Memory B cell (primary cell): Measurements from ENCODE around the gene ARL8B.

Source experiments
- ATAC-seq: fragments of 150-1000 bp; cut with Tn5 transposase; 2 replicates; pipeline ENCODE4 v1.10.0; 2021; ENCODE audit warnings: low read depth, mild to moderate bottlenecking, moderate library complexity
- DNase-seq, 2 donors: peaks; one replicate each; pipeline ENCODE4 v3.0.0; 2022; ENCODE audit warnings: low spot score in 2 of 2
- H3K27ac Mint-ChIP-seq: one replicate; pipeline ENCODE4 v1.8.0; 2022; ENCODE audit warnings: mild to moderate bottlenecking, moderate library complexity, mixed read lengths
- H3K27me3 Mint-ChIP-seq: one replicate; pipeline ENCODE4 v1.8.0; 2022; ENCODE audit warnings: mixed read lengths
- H3K36me3 Mint-ChIP-seq: one replicate; pipeline ENCODE4 v1.8.0; 2022; ENCODE audit warnings: mild to moderate bottlenecking, mixed read lengths
- H3K4me1 Mint-ChIP-seq: one replicate; pipeline ENCODE4 v1.8.0; 2022; ENCODE audit warnings: mixed read lengths
- H3K4me3 Mint-ChIP-seq: one replicate; pipeline ENCODE4 v1.8.0; 2022; ENCODE audit warnings: mild to moderate bottlenecking, moderate library complexity, mixed read lengths
- H3K9me3 Mint-ChIP-seq: one replicate; pipeline ENCODE4 v1.8.0; 2022; ENCODE audit warnings: mixed read lengths

The ARL8B gene

DNA sequence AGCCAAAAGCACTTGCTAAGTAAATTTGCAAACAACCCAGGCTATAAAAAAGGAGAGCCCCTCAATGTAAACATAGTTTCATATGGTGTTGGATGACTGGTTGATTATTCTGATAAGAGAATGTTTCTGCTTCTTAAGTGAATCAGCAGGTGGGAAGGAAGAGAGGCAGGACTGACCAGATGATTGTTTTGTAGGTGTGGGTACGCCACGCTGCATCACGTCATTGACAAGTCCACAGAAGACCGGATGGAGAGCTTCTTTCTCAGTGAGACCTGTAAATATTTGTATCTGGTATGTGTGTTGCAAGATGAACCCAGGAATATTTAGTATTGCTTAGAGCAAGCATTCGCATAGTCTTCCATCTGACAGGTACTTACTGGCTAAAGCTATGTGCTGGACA lies 88.8 kb downstream of the ARL8B start:
- ATAC-seq (no peak), DNase-seq (no peak)
- no peak overlapping the region for H3K27ac Mint-ChIP-seq
- no peaks in the 10 kb centered on the region for H3K9me3 Mint-ChIP-seq
- peaks cover 18% of the 10 kb centered on the region for H3K4me1 Mint-ChIP-seq
- H3K27me3 Mint-ChIP-seq, result no peaks in the 10 kb centered on the region
- no peak overlapping the region for H3K4me3 Mint-ChIP-seq
- H3K36me3 Mint-ChIP-seq, result peaks cover 62% of the 10 kb centered on the region

DNA sequence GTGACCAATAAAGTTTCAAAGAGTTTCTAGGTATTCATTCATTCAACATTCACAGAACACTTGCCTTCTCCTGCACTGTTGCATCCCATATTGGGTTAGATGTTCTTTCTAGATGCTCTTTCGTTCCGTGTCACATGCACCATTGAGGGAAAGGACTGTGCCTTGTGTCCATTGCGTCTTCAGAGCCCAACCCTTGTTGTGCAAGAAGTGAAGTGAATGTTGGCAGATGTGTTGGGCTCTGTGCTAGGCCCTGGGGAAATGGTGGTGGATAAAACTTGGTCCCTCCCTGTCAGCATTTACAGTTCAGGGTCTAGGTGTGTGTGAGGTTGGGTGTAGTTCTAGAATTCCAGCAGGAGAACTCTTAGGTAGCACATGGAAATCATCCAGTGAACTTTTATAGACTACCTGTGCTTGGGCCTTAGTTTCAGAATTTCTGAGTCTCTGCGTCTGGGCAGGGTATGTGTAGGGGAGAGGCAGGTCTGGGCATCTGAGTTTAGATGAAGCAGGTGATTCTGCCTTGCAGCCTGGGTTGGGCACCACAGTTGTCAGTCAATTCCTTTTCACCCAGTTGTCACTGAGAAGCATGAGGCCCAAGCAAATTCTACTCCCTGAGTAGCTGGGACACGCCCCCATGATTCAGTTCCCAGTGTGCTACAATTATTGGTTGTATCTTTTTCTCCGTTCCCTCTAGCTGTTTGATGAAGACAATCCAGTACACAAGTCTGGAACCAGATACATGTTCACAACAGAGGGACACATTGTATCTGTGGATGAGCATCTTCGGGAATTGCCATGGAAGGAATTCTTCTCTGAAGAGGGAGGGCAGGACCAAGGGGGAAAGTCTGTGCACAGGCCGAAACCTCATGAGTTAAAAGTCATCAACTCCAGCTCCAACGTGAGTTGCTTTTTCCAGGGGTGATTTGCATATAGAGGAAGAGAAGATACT lies 90.8 kb downstream of the ARL8B start:
- Mint-ChIP-seq H3K4me3 (no peak overlapping the region), H3K9me3 (no peaks in the 10 kb centered on the region), H3K27me3 (no peaks in the 10 kb centered on the region), H3K36me3 (peaks cover 62% of the 10 kb centered on the region), H3K27ac (peak overlapping the region; percentile 62), H3K4me1 (peaks cover 18% of the 10 kb centered on the region)
- DNase-seq, result no peak
- ATAC-seq, result no peak

DNA sequence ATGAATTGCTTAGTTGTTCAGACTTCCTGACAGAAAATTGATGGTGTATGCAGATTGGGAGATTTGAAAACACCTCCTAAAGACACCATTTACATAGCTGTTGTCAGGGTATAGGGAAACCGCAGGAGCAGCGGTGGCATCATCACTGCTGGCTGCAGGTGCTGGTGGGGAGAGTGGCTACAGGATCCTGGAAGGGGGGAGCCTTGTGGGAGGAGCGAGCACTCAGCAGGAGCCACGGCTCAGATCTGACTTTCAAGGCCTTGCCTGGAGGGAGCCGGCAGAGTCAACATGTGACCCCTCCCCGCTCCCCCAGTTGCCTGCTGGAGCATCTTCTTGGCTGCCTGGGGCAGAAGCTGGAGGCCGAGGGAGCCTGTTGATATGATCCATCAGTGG lies 91.5 kb downstream of the ARL8B start:
- peak overlapping the region; percentile 62 for H3K27ac Mint-ChIP-seq
- H3K4me1 Mint-ChIP-seq, result peaks cover 18% of the 10 kb centered on the region
- peaks cover 56% of the 10 kb centered on the region for H3K36me3 Mint-ChIP-seq
- DNase-seq (no peak), ATAC-seq (no peak)
- no peaks in the 10 kb centered on the region for H3K9me3 Mint-ChIP-seq
- no peak overlapping the region for H3K4me3 Mint-ChIP-seq
- no peaks in the 10 kb centered on the region for H3K27me3 Mint-ChIP-seq

DNA sequence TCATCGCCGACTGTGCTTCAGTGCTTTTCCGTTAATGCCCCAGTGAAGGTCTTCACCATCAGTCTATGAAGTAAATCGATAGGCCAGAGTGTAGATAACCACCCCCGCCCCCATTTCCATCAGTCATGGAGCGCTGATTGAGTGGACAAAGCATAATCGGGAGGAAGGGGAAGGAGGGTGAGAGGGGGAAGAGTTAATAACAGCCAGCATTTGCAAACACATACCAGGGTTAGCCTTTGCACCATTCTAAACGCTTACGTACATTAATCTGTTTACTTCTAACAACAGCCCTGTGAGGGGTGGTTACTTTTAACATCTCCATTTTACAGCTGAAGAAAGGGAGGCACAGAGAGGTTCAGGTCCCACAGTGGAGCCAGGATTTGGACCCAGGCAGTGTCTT lies 92.3 kb downstream of the ARL8B start:
- Mint-ChIP-seq H3K9me3 (no peaks in the 10 kb centered on the region), H3K4me1 (peaks cover 18% of the 10 kb centered on the region), H3K4me3 (no peak overlapping the region), H3K27me3 (no peaks in the 10 kb centered on the region), H3K27ac (peak overlapping the region; percentile 73), H3K36me3 (peaks cover 55% of the 10 kb centered on the region)
- DNase-seq (no peak), ATAC-seq (no peak)

DNA sequence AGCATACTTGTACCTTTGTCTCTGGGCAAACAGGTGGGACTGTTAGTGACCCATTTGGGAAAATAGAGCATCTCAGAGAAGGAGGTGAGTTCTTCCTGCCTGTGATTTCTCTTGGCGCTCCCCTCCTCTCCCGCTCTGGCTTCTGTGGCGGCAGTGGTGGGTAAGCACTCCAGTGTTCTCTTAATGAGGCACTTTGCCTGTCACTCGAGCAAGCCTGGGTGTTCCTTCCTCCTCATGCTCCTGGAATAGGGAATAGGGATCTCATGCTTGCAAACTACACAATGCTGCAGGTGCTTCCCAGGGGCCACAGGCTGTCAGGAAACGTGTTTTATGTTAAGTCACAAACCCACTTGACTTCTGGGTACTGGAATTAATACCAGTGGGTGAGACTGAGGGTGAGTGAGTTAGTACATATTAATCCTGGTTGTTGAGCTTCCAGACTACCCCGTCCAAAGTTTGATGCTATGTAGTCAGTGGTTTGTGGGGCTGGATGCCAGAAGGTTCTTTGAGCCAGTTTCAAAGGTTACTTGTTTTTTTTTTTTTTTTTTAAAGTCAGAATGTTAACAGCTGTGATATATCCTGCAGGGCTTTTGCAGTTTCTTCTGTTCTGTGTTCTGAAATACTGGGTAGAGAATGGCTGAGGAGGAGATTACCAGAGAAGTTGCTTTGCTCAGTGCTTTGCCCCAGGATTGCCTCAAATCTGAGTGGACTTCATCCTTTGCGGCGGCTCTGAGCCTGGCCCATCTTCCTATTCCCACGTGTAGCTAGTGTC lies 95.9 kb downstream of the ARL8B start:
- Mint-ChIP-seq H3K36me3 (peaks cover 36% of the 10 kb centered on the region), H3K4me3 (no peak overlapping the region), H3K9me3 (no peaks in the 10 kb centered on the region), H3K4me1 (peaks cover 17% of the 10 kb centered on the region), H3K27me3 (no peaks in the 10 kb centered on the region), H3K27ac (peak overlapping the region; percentile 36)
- DNase-seq, result no peak
- ATAC-seq, result no peak

DNA sequence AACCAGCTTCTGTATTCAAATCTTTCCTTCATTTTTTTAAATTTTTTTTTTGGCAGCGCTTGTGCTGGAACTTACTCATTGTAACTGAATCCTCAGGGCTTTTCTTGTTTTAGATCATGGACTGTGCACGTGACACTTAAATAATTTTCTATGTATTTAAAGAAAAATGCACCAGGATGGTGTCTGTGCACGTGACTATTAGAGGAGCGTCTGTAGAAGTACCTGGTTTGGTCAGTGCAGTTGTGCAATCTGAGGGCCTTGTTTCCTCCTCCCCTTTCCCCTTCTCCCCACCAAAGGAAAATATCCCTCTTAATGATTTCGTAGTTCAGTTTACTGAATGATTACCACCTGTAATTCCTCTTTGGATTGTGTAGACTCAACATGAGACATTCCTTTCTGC lies 96.7 kb downstream of the ARL8B start:
- H3K4me3 Mint-ChIP-seq, result no peak overlapping the region
- peaks cover 12% of the 10 kb centered on the region for H3K4me1 Mint-ChIP-seq
- DNase-seq (no peak), ATAC-seq (no peak)
- peaks cover 28% of the 10 kb centered on the region for H3K36me3 Mint-ChIP-seq
- H3K27ac Mint-ChIP-seq, result peak overlapping the region; percentile 36
- H3K27me3 Mint-ChIP-seq, result no peaks in the 10 kb centered on the region
- no peaks in the 10 kb centered on the region for H3K9me3 Mint-ChIP-seq

DNA sequence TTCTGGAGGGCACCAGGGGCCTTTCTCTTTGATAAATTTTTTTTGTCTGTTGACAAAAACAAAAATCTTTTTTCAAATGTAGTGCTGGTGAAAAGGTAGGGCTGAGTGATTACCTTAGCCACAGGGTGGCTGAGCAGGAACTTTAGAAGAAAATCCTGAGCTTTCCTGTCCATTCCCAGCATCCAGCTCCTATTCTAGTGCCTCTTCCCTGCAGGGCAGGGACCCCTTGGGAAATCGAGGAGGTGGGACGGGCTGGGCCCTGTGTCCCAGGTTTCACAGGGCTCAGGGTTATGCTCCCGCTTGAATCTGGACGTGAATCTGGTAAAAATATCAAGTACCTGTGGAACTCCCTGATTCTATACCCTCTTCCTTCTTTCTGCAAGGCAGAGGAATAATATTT lies 97.1 kb downstream of the ARL8B start:
- Mint-ChIP-seq H3K9me3 (no peaks in the 10 kb centered on the region), H3K27me3 (no peaks in the 10 kb centered on the region), H3K4me1 (peaks cover 10% of the 10 kb centered on the region), H3K36me3 (peaks cover 24% of the 10 kb centered on the region), H3K27ac (no peak overlapping the region), H3K4me3 (no peak overlapping the region)
- DNase-seq, result no peak
- ATAC-seq, result no peak

DNA sequence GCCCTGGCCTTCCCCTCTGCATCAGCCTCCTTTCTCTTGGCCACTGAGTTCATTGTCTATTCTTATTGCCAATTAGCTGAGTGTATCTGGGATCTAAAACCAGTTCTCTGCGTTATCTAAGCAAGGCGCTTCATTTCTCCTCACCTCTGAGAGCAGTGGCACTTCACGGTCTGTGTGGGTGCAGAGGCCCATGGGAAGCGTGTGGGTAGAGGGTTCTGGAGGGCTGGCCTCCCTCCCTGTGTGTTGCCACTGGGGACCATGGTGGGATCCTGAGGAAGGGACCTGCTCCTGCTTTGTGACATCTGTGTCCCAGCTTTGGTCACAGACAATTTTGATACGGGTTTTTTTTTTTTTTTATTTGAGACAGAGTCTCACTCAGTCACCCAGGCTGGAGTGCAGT lies 98.1 kb downstream of the ARL8B start:
- no peak overlapping the region for H3K4me3 Mint-ChIP-seq
- H3K27me3 Mint-ChIP-seq, result no peaks in the 10 kb centered on the region
- DNase-seq, result no peak
- no peaks in the 10 kb centered on the region for H3K9me3 Mint-ChIP-seq
- no peak for ATAC-seq
- peaks cover 6% of the 10 kb centered on the region for H3K4me1 Mint-ChIP-seq
- peak overlapping the region; percentile 14 for H3K27ac Mint-ChIP-seq
- peaks cover 18% of the 10 kb centered on the region for H3K36me3 Mint-ChIP-seq

DNA sequence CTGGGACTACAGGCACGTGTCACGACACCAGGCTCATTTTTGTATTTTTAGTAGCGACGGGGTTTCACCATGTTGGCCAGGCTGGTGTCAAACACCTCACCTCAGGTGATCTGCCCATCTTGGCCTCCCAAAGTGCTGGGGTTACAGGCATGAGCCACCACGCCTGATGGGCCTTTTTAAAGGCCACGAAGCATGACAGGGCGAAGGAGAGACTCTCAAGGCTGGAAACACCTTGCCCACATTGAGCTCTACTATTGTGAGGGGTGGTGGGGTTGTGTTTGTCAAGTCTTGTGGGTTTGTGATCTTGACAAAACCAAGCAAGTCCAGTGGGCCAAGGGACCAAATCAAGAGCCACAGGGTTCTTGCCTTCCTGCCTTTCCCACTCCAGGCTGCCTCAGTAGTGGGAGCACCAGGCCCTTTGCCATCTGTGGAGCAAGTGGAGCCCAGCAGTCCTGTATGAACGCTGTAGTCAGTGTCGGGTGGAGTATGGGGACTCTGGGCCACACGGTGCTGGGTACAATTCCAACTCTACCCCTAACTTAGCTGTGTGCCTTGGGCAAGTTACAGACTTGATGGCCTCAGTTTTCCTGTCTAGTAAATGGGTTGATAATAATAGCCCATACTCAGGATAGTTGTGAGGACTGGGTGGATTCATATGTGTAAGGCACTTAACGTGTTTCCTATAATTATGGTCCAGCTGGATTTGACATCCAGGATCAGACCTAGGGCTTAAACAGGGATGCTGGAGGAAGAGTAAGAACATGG lies 98.8 kb downstream of the ARL8B start:
- DNase-seq (no peak), ATAC-seq (no peak)
- Mint-ChIP-seq H3K27me3 (no peaks in the 10 kb centered on the region), H3K4me3 (no peak overlapping the region), H3K9me3 (no peaks in the 10 kb centered on the region), H3K27ac (peak overlapping the region; percentile 14), H3K36me3 (peaks cover 18% of the 10 kb centered on the region), H3K4me1 (peaks cover 6% of the 10 kb centered on the region)

DNA sequence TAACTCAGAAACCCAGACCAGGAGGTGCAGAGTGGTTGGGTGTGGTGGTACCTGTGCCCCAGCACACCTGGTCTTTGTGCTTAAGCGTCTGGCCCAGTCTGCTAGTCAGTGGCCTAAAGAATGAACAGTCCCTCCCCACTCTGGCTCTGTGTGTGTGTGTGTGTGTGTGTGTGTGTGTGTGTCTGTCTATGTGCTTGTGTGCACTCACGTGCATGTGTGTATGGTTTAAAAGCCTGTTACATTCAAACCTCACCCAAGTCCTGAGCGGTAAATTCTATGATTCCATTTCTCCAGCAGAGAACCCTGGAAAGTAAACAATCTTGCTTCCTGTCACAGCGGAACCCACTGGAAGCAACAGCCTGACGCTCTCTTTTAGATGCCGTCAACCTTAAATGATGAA lies 99.6 kb downstream of the ARL8B start:
- peaks cover 6% of the 10 kb centered on the region for H3K4me1 Mint-ChIP-seq
- peaks cover 18% of the 10 kb centered on the region for H3K36me3 Mint-ChIP-seq
- H3K4me3 Mint-ChIP-seq, result no peak overlapping the region
- H3K9me3 Mint-ChIP-seq, result no peaks in the 10 kb centered on the region
- ATAC-seq (no peak), DNase-seq (no peak)
- no peaks in the 10 kb centered on the region for H3K27me3 Mint-ChIP-seq
- H3K27ac Mint-ChIP-seq, result peak overlapping the region; percentile 14

DNA sequence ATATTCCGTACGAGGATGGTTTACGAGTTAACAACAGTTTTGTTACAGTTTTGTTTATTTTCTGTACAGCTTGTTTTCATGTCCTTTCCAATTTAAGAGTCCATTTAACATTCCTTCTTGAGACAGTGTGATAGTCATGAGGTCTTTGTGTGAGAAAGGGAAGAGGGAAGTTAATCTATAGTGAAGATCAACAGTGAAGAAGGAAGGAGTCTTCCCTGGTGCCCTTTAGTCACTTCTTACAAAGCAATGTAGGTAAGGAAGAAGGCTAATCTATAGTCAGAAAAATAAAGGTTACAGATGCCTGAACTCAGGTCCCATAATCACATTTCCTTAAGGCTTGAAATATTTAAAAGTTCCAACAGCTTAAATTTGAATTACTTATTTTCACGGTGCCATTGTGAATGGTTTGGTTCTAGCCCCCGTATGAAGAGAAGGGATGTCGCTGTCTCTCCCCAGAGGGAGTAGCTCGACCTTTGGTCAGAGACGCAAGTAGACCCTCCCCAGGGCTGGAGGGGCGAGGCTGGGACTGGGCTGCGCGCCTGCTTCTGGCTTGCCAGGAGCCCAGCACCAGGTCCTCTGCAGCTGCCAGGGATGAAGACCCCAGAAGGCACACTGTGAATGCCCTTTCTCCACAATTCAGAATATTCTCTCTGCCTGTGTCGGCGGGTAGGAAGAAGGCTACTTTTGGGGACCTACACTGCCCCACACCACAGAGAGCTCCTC lies 100.4 kb downstream of the ARL8B start:
- Mint-ChIP-seq H3K36me3 (peaks cover 12% of the 10 kb centered on the region), H3K27ac (peak overlapping the region; percentile 85), H3K4me3 (no peak overlapping the region), H3K27me3 (no peaks in the 10 kb centered on the region), H3K9me3 (no peaks in the 10 kb centered on the region), H3K4me1 (peaks cover 6% of the 10 kb centered on the region)
- DNase-seq (no peak), ATAC-seq (no peak)

DNA sequence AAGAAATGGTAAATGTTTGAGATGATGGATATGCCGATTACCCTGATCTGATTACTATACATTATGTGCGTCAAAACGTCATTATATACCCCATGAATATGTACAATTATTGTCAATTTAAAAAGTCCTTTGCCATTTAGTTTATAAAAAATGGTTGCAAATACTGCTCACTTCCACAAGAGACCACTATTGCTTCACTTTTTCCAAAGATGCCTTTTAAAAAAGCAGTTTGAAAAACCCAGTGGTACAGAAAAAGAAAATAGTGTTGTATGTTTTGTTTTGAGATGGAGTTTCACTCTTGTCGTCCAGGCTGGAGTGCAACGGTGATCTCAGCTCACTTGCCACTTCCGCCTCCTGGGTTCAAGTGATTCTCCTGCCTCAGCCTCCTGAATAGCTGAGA lies 104.7 kb downstream of the ARL8B start:
- Mint-ChIP-seq H3K27ac (no peak overlapping the region), H3K4me1 (peaks cover 2% of the 10 kb centered on the region), H3K27me3 (no peaks in the 10 kb centered on the region), H3K36me3 (peaks cover 2% of the 10 kb centered on the region), H3K4me3 (no peak overlapping the region), H3K9me3 (no peaks in the 10 kb centered on the region)
- DNase-seq, result no peak
- no peak for ATAC-seq

DNA sequence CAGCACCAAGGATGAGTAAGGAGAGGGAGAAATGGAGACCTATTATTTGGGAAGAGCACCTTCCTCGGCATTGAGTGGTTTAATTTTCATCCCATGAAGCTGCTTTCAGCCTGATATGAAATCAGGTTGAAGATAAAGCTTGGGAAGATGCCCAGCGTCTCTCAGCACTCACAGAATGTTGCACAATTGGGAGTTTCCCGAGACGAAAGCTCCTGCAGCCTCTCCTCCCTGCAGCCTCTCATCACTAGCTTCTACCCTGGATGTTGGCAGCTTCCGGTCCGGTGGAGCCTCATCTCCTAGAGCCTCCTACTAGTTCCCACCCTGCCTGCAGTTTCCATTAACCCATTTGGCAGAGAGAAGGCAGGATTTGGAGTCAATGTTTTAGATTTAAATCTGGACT lies 105.7 kb downstream of the ARL8B start:
- DNase-seq, result no peak
- no peaks in the 10 kb centered on the region for H3K36me3 Mint-ChIP-seq
- no peak for ATAC-seq
- no peak overlapping the region for H3K4me3 Mint-ChIP-seq
- no peaks in the 10 kb centered on the region for H3K27me3 Mint-ChIP-seq
- H3K27ac Mint-ChIP-seq, result no peak overlapping the region
- H3K4me1 Mint-ChIP-seq, result no peaks in the 10 kb centered on the region
- no peaks in the 10 kb centered on the region for H3K9me3 Mint-ChIP-seq
